HEK293T (cell line): ENCODE measurements around the gene KRTAP5-9.

ENCODE experiments used
- BHLHE40 ChIP-seq: fragments of 450-650 bp; IDR thresholded peaks from 2 replicates; pipeline ENCODE4 v1.6.1; 2016; ENCODE audit warnings: mild to moderate bottlenecking, moderate library complexity, borderline replicate concordance
- ELF4 ChIP-seq: fragments of 450-650 bp; IDR thresholded peaks from 2 replicates; pipeline ENCODE4 v1.6.1; 2017; ENCODE audit warnings: antibody characterized with exemption
- FOXA1 ChIP-seq: fragments of 450-650 bp; IDR thresholded peaks from 2 replicates; pipeline ENCODE4 v1.6.1; 2016; ENCODE audit warnings: mild to moderate bottlenecking
- FOXK2 ChIP-seq: fragments of 450-650 bp; IDR thresholded peaks from 2 replicates; pipeline ENCODE4 v1.6.1; 2016; ENCODE audit warnings: mild to moderate bottlenecking
- HDGF ChIP-seq: fragments of 450-650 bp; IDR thresholded peaks from 2 replicates; pipeline ENCODE4 v1.6.1; 2017; ENCODE audit warnings: antibody characterized with exemption, borderline replicate concordance
- LEF1 ChIP-seq: fragments of 450-650 bp; IDR thresholded peaks from 2 replicates; pipeline ENCODE4 v1.6.1; 2017; ENCODE audit warnings: mild to moderate bottlenecking, borderline replicate concordance
- PKNOX1 ChIP-seq: fragments of 450-650 bp; IDR thresholded peaks from 2 replicates; pipeline ENCODE4 v1.6.1; 2016
- SP1 ChIP-seq: fragments of 450-650 bp; IDR thresholded peaks from 2 replicates; pipeline ENCODE4 v1.6.1; 2017
- TARDBP ChIP-seq: fragments of 450-650 bp; IDR thresholded peaks from 2 replicates; pipeline ENCODE4 v1.6.1; 2016

GRCh38 chr11:71543866-71544265 is 4.4 kb upstream of the KRTAP5-9 start:
- TF ChIP-seq FOXA1, result no peak
- no peak for TF ChIP-seq BHLHE40
- TF ChIP-seq LEF1, result no peak
- TF ChIP-seq SP1, result no peak
- TF ChIP-seq ELF4, result no peak
- no peak for TF ChIP-seq FOXK2
- no peak for TF ChIP-seq HDGF
- TF ChIP-seq PKNOX1, result no peak
- no peak for TF ChIP-seq TARDBP
